ENCODE measurements around the gene DNAH11.
"Not testable (repeated sequence)": the region's sequence is repeated elsewhere in the genome, so short reads cannot be mapped to it uniquely, and the experiment has no call there.

The DNAH11 gene

DNA sequence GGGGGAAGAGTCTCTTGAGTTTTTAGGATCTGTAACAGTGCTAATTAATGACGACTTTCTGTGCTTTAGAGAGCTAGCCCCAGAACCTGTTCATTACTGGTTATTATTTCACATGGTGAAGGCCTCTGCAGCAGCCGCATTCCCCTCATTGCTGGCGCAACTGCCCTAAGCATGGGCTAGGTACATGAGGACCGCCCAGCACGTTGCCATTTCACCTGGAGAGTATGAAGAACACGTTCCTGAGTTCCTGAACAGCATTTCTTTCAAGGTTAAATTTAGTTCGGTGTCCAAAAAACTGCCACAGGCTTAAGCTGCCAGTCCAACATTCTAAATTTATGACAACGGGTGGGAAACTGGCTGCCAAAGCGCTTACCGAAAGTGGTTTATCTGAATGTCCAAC, 177.0 kb downstream of the DNAH11 start:
- DNase-seq = no peak

GRCh38 chr7:21722371-21722770, 179.5 kb downstream of the DNAH11 start:
- DNase-seq = no peak

DNA sequence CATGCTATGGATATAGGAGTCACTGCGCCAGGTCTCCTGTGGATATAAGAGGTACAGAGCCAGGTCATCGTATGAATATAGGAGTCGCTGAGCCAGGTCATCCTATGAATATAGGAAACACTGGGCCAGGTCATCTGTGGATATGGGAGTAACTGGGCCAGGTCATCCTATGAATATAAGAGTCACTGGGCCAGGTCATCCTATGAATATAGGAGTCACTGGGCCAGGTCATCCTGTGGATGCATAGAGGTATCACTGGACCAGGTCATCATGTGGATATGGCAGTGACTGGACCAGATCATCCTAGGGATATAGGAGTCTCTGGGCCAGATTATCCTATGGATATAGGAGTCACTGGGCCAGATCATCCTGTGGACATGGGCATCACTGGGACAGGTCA, 181.7 kb downstream of the DNAH11 start:
- DNase-seq = no peak

DNA sequence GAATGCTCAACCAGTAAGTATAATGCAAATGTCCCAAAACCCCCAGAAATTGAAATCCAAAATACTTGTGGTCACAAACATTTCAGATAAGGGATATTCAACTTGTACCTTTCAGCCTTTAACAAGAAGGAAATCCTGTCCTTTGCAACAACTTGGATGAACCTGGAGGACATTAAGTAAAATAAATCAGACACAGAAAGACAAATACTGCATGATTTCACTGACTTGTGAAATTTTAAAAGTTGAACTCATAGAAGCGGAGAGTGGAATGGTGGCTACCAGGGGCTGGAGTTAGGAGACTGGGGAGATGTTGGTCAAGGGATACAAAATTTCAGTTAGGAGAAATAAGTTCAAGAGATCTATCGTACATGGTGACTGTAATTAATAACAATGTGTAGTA, 187.6 kb downstream of the DNAH11 start:
- DNase-seq = no peak

GRCh38 chr7:21731977-21732376, 189.1 kb downstream of the DNAH11 start:
- no peak for DNase-seq

DNA sequence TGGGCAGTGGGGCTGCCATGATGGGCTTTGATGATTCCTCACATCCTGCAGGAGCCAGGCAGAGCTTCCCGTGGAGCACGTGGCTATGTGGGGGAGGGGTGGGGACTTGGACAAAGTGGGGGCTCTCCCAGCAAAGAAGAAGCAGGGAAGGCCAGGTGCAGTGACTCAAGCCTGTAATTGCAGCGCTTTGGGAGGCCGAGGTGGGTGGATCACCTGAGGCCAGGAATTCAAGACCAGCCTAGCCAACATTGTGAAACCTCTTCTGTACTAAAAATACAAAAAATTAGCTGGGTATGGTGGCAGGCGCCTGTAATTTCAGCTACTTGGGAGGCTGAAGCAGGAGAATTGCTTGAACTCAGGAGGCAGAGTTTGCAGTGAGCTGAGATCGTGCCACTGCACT, 190.1 kb downstream of the DNAH11 start:
- DNase-seq = not testable (repeated sequence)

DNA sequence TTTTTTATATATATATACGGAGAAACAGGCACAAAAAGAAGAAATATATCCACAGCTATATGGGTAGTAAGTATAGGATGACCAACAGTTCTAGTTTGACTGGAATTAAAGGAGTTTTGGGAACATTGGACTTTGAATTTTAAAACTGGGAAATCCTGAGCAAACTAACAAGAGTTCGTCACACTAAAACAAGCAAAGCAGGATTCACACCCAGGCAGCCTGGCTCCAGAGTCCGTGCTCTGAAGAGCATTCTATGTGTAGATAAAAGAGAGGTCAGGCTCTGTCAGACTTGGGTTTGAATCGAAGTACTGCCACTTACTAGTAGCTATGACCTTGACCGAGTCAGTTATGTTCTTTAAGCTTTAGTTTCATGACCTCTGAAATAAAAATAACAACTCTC, 191.0 kb downstream of the DNAH11 start:
- DNase-seq = no peak

DNA sequence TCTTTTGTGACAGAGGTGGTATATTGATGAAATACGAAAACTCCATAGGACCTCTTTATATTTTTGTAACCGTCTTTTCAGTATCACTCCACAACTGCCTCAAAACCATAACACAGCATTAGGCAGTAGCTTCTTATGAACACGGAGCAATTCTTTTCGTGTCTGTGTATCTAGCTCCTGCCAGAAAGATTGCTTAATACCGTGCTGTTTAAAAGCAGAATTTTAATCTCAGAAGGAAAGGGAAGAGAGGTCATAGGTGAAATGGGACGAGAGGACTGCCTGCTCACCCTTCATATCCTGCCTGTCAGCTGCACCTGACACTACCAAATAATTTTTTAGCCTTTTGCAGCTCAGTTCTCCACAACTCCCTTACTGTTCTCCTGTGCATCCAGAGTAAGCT, 200.7 kb downstream of the DNAH11 start:
- DNase-seq = no peak

- DNase-seq = no peak
These were observed 204.1 kb downstream of the DNAH11 start for GRCh38 chr7:21746949-21747348.

GRCh38 chr7:21747806-21748205, 205.0 kb downstream of the DNAH11 start:
- no peak for DNase-seq

- no peak for DNase-seq
These were observed 206.5 kb downstream of the DNAH11 start for GRCh38 chr7:21749378-21749777.

DNA sequence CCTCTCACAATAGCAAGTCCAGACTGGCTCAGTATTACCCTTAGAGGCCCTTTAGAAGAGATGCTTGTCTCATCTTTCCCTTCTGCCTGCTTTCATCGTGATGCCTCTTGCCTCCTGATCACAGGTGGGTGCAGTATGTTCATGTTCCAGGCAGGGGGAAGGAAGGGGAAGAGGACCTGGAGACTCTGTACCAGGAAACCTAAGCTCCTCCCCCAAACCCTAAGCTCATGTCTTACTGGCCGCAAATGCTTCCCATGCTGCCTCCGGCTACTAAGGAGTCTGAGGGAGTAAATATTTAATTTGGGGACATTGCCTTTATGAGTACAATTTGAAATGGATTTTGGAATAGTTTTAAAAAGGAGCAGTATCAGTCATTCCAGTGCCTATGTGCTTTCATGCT, 210.2 kb downstream of the DNAH11 start:
- no peak for DNase-seq

DNA sequence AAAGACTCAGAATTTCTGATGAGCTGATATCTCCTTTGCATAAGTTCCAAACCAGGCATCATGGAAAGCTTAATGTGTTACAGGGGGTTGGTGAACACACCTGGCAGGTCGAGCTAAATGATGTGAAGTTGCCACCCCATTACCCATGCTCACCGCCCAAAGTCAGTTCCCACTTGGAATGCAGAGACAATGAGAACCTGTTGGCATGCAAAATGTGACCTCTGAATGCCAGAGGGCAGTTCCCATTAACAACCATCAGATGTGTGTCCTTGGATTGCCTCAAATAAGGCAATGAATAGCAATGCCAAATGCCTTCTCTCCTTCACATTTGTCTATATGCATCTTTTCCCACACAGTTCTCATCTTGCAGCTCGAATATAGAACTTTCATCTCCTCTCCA, 212.1 kb downstream of the DNAH11 start:
- DNase-seq = no peak

DNA sequence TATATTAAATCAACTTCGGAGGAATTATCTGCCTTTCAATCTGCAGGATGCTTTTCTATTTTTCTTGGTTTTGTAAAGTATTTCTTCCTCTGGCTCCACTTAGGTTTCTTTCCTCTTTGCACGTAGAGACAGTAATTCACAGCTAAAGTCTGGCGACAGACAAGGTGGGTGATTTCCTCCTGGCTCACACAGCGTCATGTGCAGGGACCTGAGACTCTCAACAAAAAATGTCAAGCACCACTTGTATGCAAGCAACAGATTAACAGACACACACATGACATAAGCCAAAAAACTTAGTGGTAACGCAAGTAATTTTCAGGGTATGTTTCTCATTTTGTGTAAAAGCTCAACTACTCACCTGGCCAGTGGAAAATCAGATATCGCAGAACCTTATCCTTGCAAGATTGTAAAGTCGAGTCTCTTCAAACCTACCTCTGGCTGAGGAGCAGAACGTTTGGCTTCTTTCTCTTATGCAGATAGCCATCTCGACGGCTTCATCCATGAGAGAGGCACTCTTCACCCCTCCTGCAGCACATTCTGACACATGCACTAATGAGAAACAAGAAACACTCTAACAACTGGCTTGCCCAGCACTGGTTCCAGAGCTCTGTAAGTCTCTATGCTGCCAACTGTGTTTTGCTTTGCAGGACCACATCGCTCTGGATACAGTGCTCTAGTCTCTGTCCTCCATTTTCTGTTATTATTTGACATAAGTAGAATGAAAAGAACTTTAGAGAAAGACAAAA, 214.9 kb downstream of the DNAH11 start:
- no peak for DNase-seq

DNA sequence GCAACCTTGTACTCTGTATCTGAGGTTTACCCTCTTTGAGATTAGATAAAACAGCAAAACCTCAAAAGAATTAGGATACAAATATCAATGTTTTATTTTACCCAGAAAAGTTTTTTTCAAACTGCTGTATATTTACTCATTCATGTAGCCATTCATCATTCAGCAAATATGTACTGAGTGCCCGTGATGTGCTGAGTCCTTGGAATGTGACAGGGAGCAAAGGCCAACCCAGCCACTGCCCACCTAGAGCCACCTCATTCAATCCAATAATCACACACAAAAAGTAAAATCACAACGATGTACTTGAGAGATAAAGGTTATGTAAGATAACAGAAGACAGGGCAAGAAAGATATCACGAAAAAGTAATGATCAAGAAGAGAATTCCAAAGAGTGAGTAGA, 215.4 kb downstream of the DNAH11 start:
- no peak for DNase-seq

DNA sequence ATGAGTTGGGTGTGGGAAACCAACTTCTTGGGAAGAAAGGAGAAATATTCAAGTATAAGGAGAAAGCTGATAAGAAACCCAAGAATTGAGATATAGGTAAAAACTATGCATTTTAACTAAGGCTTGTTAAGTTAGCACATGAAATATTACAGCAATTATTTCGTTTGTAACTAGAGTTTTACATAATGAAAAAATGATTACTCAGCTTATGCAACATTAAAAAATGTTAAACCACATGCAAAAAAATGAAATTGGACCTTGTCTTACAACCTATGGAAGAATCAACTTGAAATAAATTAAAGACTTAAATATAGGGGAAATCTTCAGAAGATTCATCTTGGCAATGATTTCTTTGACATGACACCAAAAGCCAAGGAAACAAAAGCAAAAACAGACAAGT, 219.6 kb downstream of the DNAH11 start:
- DNase-seq = no peak

- no peak for DNase-seq
These were observed 221.0 kb downstream of the DNAH11 start for GRCh38 chr7:21763818-21764217.

DNA sequence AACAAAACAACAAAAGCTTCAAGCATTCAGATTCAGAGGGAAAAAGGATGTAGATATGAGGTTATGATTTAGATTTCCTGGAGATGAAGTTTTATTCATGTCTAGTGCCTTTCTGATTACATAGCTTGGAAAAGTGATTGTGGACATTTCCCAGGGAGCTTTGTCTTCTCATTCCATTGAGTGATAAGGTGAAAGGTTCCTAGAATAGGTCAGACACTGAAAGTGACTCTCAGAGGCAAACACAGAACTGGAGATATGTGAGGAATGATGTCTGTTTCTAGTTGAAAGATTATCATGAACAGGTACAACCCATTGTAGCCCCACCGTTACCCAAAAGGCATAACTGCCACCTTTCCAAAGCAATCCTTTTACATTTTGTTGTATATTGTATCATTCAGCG, 223.4 kb downstream of the DNAH11 start:
- DNase-seq = no peak

GRCh38 chr7:21767300-21767900, 224.6 kb downstream of the DNAH11 start:
- peak; percentile 82 for DNase-seq

GRCh38 chr7:21768279-21768678, 225.4 kb downstream of the DNAH11 start:
- no peak for DNase-seq

- no peak for DNase-seq
These were observed 228.4 kb downstream of the DNAH11 start for GRCh38 chr7:21771266-21771665.

DNA sequence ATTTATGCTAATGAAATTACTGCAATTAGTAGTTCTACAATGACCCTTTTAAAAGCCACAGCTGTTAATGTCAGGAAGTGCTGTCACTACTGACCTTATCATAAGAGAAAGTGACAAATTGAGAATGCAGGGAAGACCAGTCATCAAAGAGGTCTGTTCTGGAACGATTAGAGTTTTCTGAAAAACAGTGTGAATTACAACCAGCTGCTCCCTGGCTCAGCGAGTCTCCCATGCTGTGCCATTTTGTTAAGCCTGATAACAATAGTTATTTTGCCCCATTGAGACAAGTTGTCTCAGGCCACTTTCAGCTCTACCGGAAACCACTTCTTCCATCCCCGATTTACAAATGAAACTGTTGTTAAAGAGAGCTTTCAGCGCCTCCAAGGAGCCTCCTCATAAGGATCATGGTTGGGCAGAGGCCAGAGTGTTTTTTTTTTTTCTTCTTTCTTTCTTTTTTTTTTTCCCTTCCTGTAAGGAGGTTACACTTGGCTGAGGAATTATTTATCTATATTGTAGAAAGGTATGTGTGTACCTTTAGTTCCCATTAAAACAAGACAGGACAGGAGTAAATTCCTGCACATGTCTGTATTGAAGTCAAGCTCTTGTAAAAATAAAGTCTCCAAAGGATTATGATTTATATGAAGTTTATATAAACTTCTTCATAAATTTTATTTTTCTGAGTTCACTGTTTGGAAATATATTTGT, 229.2 kb downstream of the DNAH11 start:
- DNase-seq = no peak

- DNase-seq = no peak
These were observed 230.5 kb downstream of the DNAH11 start for GRCh38 chr7:21773326-21773725.

GRCh38 chr7:21777921-21778320, 235.1 kb downstream of the DNAH11 start:
- DNase-seq = no peak
